GM12878 (cell line): ENCODE data around the gene TUT4. TPM values are rescaled to one million over a fixed set of nuclear protein-coding genes. Genes with fewer than 3 reads are reported as not detected.
A peak's percentile ranks its signal among the peaks of the same experiment; 100 is the strongest.

Experiments used
- BHLHE40 ChIP-seq, 2 experiments: fragments of 450-650 bp in 1 of 2; IDR thresholded peaks; 2 replicates each; pipeline ENCODE4 v1.6.1; 2011 to 2017; ENCODE audit warnings: low read depth in 2 of 2, borderline replicate concordance in 1 of 2, improper control_type of control experiment in 1 of 2, low read length in 1 of 2, mild to moderate bottlenecking in 1 of 2
- E4F1 ChIP-seq: fragments of 450-650 bp; IDR thresholded peaks from 2 replicates; pipeline ENCODE4 v1.6.1; 2018; ENCODE audit warnings: borderline replicate concordance, mild to moderate bottlenecking; ENCODE audit not compliant: partially characterized antibody
- ESRRA ChIP-seq: IDR thresholded peaks from 2 replicates; pipeline ENCODE4 v1.6.1; 2012; ENCODE audit warnings: mild to moderate bottlenecking, low read length, improper control_type of control experiment
- MYB ChIP-seq: fragments of 150-350 bp; IDR thresholded peaks from 2 replicates; pipeline ENCODE4 v1.6.1; 2014; ENCODE audit warnings: mild to moderate bottlenecking, low read depth, low read length, borderline replicate concordance
- NFYB ChIP-seq: IDR thresholded peaks from 2 replicates; pipeline ENCODE4 v1.6.1; 2011; ENCODE audit warnings: low read depth, mild to moderate bottlenecking, low read length, improper control_type of control experiment, moderate library complexity; ENCODE audit not compliant: insufficient read depth
- POU2F2 ChIP-seq: IDR thresholded peaks from 3 replicates; pipeline ENCODE4 v1.6.1; 2011; ENCODE audit warnings: low read depth, mild to moderate bottlenecking, low read length, borderline replicate concordance
- RELB ChIP-seq: fragments of 450-650 bp; IDR thresholded peaks from 2 replicates; pipeline ENCODE4 v1.6.1; 2017; ENCODE audit warnings: low read depth, mild to moderate bottlenecking, moderate library complexity
- SMAD1 ChIP-seq: fragments of 450-650 bp; IDR thresholded peaks from 2 replicates; pipeline ENCODE4 v1.6.1; 2018; ENCODE audit warnings: mild to moderate bottlenecking, low read depth; ENCODE audit not compliant: partially characterized antibody
- YY1 ChIP-seq: IDR thresholded peaks from 2 replicates; pipeline ENCODE4 v1.6.1; 2011; ENCODE audit warnings: low read depth, mild to moderate bottlenecking, low read length
- ZNF24 ChIP-seq: fragments of 450-650 bp; IDR thresholded peaks from 2 replicates; pipeline ENCODE4 v1.6.1; 2017; ENCODE audit warnings: antibody characterized with exemption, mild to moderate bottlenecking
- polyA plus RNA-seq, 11 experiments: library from polyadenylated mRNA; depleted of rRNA in 4 of 11; unstranded in 6 of 11; stranded (reverse) in 5 of 11; fragments of >200 nt; fragmentation: Nextera tagmentation in 4 of 11; fragmentation: Illumina TruSeq in 1 of 11; extraction: Ambion mirVana in 4 of 11; extraction: Trizol in 1 of 11; gene quantifications; 1 replicate in 1 of 11; 2 replicates in 10 of 11; pipeline versions ENCODE4 v1.2.1 to v1.2.3, GENCODE V29; 2011 to 2016; ENCODE audit warnings: inconsistent platforms in 2 of 11, missing spikeins in 2 of 11, low read depth in 1 of 11
- total RNA-seq, 4 experiments: library from RNA; depleted of rRNA in 3 of 4; stranded (reverse); fragments of >200 nt in 3 of 4; fragmentation: Illumina TruSeq in 1 of 4; extraction: Trizol in 1 of 4; gene quantifications; 2 replicates each; pipeline versions ENCODE4 v1.2.1 to v1.2.3, GENCODE V29; 2013 to 2021
- TF ChIP-seq, protein P1 (sequence below): fragments of 150-350 bp; IDR thresholded peaks from 2 replicates; pipeline ENCODE4 v1.6.1; 2016; ENCODE audit warnings: low read depth, low read length
- TF ChIP-seq, protein P2 (sequence below): fragments of 450-650 bp; conservative IDR thresholded peaks from 2 replicates; pipeline ENCODE4 v1.6.1; 2017; ENCODE audit warnings: mild to moderate bottlenecking, moderate library complexity
- TF ChIP-seq, protein P3 (sequence below): IDR thresholded peaks from 2 replicates; pipeline ENCODE4 v1.6.1; 2012; ENCODE audit warnings: mild to moderate bottlenecking, low read depth, low read length

Gene TUT4
- total and polyA plus RNA-seq, 10 of the 15 experiments (the other 5 are each of a cell fraction or from before 2014, with no cell fraction given) = 9.4 to 40.7 (median 27.6) TPM

DNA sequence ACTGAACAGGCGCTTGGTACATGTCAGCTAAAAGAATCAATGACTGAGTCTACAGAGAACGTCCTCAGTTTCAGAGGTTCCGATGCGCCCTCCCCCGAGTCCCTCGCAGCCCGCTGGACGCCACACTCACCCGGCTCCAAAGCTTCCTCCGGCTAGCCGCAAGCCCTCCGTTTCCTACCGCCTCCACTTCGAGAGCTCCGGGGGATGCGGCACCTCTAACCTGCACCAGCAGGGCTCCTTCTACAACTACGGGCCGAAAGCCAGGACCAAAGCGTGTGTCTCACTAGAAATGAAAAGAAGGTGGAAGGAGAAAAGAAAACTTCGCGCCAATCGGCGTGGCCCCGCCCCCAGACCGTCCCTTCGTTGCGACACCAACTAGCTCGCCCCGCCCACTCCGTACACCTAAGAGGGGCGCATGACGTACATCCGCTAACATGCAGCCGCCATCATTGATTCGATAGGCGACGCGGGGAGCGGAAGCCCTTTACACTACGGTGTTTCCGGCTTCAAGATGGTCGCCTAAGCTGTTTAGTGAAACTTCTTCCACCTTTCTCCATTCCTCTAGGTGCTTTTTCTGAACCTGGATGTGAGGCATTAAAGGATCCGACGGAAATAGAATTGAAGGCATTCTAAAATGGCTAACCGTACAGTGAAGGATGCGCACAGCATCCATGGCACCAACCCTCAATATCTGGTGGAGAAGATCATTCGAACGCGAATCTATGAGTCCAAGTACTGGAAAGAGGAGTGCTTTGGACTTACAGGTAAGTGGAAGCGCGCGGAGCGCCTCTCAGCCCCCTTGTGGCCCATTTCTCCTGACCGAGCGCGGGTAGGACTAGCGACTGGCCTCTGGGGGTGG, 148.5 kb downstream of the TUT4 start, which contains the start of the genes ORC1 and PRPF38A (continued):
- TF ChIP-seq E4F1 (peak; percentile 21), NFYB (peak; percentile 68; the same call in 1 of the 2 replicates), ESRRA (no peak), MYB (no peak), YY1 (peak; percentile 97), SMAD1 (peak; percentile 53), RELB (peak; percentile 96), BHLHE40 (IDR thresholded peaks at IDR 0.05; ENCODE audit: borderline replicate concordance in 1 of 2, low read depth in 2 of 2, low read length in 1 of 2) (0 out of 4 replicates have a peak, but pooled peaks of 1 of the 2 experiments have one; percentile 13), POU2F2 (peak; percentile 85), ZNF24 (no peak)
- TF ChIP-seq, protein P1, sequence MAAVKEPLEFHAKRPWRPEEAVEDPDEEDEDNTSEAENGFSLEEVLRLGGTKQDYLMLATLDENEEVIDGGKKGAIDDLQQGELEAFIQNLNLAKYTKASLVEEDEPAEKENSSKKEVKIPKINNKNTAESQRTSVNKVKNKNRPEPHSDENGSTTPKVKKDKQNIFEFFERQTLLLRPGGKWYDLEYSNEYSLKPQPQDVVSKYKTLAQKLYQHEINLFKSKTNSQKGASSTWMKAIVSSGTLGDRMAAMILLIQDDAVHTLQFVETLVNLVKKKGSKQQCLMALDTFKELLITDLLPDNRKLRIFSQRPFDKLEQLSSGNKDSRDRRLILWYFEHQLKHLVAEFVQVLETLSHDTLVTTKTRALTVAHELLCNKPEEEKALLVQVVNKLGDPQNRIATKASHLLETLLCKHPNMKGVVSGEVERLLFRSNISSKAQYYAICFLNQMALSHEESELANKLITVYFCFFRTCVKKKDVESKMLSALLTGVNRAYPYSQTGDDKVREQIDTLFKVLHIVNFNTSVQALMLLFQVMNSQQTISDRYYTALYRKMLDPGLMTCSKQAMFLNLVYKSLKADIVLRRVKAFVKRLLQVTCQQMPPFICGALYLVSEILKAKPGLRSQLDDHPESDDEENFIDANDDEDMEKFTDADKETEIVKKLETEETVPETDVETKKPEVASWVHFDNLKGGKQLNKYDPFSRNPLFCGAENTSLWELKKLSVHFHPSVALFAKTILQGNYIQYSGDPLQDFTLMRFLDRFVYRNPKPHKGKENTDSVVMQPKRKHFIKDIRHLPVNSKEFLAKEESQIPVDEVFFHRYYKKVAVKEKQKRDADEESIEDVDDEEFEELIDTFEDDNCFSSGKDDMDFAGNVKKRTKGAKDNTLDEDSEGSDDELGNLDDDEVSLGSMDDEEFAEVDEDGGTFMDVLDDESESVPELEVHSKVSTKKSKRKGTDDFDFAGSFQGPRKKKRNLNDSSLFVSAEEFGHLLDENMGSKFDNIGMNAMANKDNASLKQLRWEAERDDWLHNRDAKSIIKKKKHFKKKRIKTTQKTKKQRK = no peak
- TF ChIP-seq, protein P2, sequence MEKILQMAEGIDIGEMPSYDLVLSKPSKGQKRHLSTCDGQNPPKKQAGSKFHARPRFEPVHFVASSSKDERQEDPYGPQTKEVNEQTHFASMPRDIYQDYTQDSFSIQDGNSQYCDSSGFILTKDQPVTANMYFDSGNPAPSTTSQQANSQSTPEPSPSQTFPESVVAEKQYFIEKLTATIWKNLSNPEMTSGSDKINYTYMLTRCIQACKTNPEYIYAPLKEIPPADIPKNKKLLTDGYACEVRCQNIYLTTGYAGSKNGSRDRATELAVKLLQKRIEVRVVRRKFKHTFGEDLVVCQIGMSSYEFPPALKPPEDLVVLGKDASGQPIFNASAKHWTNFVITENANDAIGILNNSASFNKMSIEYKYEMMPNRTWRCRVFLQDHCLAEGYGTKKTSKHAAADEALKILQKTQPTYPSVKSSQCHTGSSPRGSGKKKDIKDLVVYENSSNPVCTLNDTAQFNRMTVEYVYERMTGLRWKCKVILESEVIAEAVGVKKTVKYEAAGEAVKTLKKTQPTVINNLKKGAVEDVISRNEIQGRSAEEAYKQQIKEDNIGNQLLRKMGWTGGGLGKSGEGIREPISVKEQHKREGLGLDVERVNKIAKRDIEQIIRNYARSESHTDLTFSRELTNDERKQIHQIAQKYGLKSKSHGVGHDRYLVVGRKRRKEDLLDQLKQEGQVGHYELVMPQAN = peak; percentile 99
- TF ChIP-seq, protein P3, sequence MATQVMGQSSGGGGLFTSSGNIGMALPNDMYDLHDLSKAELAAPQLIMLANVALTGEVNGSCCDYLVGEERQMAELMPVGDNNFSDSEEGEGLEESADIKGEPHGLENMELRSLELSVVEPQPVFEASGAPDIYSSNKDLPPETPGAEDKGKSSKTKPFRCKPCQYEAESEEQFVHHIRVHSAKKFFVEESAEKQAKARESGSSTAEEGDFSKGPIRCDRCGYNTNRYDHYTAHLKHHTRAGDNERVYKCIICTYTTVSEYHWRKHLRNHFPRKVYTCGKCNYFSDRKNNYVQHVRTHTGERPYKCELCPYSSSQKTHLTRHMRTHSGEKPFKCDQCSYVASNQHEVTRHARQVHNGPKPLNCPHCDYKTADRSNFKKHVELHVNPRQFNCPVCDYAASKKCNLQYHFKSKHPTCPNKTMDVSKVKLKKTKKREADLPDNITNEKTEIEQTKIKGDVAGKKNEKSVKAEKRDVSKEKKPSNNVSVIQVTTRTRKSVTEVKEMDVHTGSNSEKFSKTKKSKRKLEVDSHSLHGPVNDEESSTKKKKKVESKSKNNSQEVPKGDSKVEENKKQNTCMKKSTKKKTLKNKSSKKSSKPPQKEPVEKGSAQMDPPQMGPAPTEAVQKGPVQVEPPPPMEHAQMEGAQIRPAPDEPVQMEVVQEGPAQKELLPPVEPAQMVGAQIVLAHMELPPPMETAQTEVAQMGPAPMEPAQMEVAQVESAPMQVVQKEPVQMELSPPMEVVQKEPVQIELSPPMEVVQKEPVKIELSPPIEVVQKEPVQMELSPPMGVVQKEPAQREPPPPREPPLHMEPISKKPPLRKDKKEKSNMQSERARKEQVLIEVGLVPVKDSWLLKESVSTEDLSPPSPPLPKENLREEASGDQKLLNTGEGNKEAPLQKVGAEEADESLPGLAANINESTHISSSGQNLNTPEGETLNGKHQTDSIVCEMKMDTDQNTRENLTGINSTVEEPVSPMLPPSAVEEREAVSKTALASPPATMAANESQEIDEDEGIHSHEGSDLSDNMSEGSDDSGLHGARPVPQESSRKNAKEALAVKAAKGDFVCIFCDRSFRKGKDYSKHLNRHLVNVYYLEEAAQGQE = no peak
